MM.1S (cell line): ENCODE results near the gene SPRR3.

Source experiments
- DNase-seq: peaks from one replicate; pipeline ENCODE4 v3.0.0-alpha.2; 2015
- H2AFZ ChIP-seq: fragments of 300-600 bp; sonication (generic); 2 replicates; pipeline ENCODE4 v1.6.0; 2016; ENCODE audit warnings: antibody characterized with exemption, low read length
- H3F3A ChIP-seq: fragments of 300-600 bp; sonication (generic); 2 replicates; pipeline ENCODE4 v1.6.1; 2016; ENCODE audit warnings: mild to moderate bottlenecking, antibody characterized with exemption, low read length, moderate library complexity, mixed read lengths; ENCODE audit not compliant: insufficient read depth
- H3K27ac ChIP-seq: fragments of 300-600 bp; sonication (generic); 2 replicates; pipeline ENCODE4 v1.5.1; 2016; ENCODE audit warnings: mild to moderate bottlenecking, low read length
- H3K27me3 ChIP-seq: fragments of 300-600 bp; sonication (generic); replicated peaks from 2 replicates; pipeline ENCODE4 v1.6.0; 2016; ENCODE audit warnings: low read length; ENCODE audit not compliant: insufficient read depth
- H3K36me3 ChIP-seq: fragments of 300-600 bp; sonication (generic); replicated peaks from 2 replicates; pipeline ENCODE4 v1.6.1; 2016; ENCODE audit warnings: mild to moderate bottlenecking, low read length, mixed read lengths; ENCODE audit not compliant: insufficient read depth
- H3K4me1 ChIP-seq: fragments of 300-600 bp; sonication (generic); 2 replicates; pipeline ENCODE4 v1.6.1; 2016; ENCODE audit warnings: low read length, mixed read lengths
- H3K4me2 ChIP-seq: fragments of 300-600 bp; sonication (generic); 2 replicates; pipeline ENCODE4 v1.6.0; 2016; ENCODE audit warnings: low read depth, low read length
- H3K4me3 ChIP-seq: fragments of 300-600 bp; sonication (generic); 2 replicates; pipeline ENCODE4 v1.5.1; 2016; ENCODE audit warnings: low read length, mixed read lengths
- H3K79me2 ChIP-seq: fragments of 300-600 bp; sonication (generic); 2 replicates; pipeline ENCODE4 v1.6.1; 2016; ENCODE audit warnings: mixed run types, low read length, mixed read lengths
- H3K9ac ChIP-seq: fragments of 300-600 bp; sonication (generic); 2 replicates; pipeline ENCODE4 v1.6.1; 2016; ENCODE audit warnings: low read length, mixed read lengths
- H3K9me2 ChIP-seq: fragments of 300-600 bp; sonication (generic); replicated peaks from 2 replicates; pipeline ENCODE4 v1.6.1; 2016; ENCODE audit warnings: mild to moderate bottlenecking, low read length, mixed read lengths; ENCODE audit not compliant: insufficient read depth
- H3K9me3 ChIP-seq: fragments of 300-600 bp; sonication (generic); replicated peaks from 2 replicates; pipeline ENCODE4 v1.6.1; 2016; ENCODE audit warnings: mild to moderate bottlenecking, low read length, mixed read lengths; ENCODE audit not compliant: insufficient read depth
- H4K20me1 ChIP-seq: fragments of 300-600 bp; sonication (generic); 2 replicates; pipeline ENCODE4 v1.6.1; 2016; ENCODE audit warnings: mild to moderate bottlenecking, low read length, moderate library complexity, mixed read lengths; ENCODE audit not compliant: insufficient read depth
- CTCF ChIP-seq: fragments of 300-600 bp; sonication (generic); IDR thresholded peaks from 2 replicates; pipeline ENCODE4 v1.5.1; 2016; ENCODE audit warnings: antibody characterized with exemption, low read length, mixed read lengths
- EZH2 ChIP-seq: fragments of 300-600 bp; sonication (generic); optimal IDR thresholded peaks from 2 replicates; pipeline ENCODE3; 2017; ENCODE audit warnings: low read depth, mild to moderate bottlenecking, antibody characterized with exemption, low read length, mixed read lengths
- EZH2phosphoT487 ChIP-seq: fragments of 300-600 bp; sonication (generic); IDR thresholded peaks from 2 replicates; pipeline ENCODE4 v1.6.1; 2018; ENCODE audit warnings: antibody characterized with exemption, low read length

Gene SPRR3

GRCh38 chr1:152970495-152970894 is 31.1 kb upstream of the SPRR3 start, which contains the start of gene SPRR4:
Gene SPRR4 (plus strand): TSS chr1:152970648. CDS start chr1:152971891, 1,243 bp downstream.
- H3K4me3 ChIP-seq, result no peak within 1 kb of the TSS
- H3K36me3 ChIP-seq, result no peaks in the 10 kb centered on the region
- H2AFZ ChIP-seq, result no peak within 1 kb of the TSS
- DNase-seq, result no peak
- H3K9me3 ChIP-seq, result no peaks in the 10 kb centered on the region
- TF ChIP-seq CTCF (no peak), EZH2 (no peak), EZH2phosphoT487 (no peak)
- peaks cover 14% of the 10 kb centered on the region for H3K4me1 ChIP-seq
- no peaks in the 10 kb centered on the region for H3K79me2 ChIP-seq
- H4K20me1 ChIP-seq, result no peaks in the 10 kb centered on the region
- H3F3A ChIP-seq, result no peaks in the 10 kb centered on the region
- H3K9me2 ChIP-seq, result no peaks in the 10 kb centered on the region
- H3K27ac ChIP-seq, result no peak within 1 kb of the TSS
- no peaks in the 10 kb centered on the region for H3K27me3 ChIP-seq
- no peak within 1 kb of the TSS for H3K9ac ChIP-seq
- no peak within 1 kb of the TSS for H3K4me2 ChIP-seq

GRCh38 chr1:152972196-152972886 is 29.2 kb upstream of the SPRR3 start:
- H3K9ac ChIP-seq, result no peak overlapping the region
- H3K4me1 ChIP-seq, result peaks cover 14% of the 10 kb centered on the region
- TF ChIP-seq CTCF (no peak), EZH2phosphoT487 (no peak), EZH2 (no peak)
- no peaks in the 10 kb centered on the region for H3F3A ChIP-seq
- no peak overlapping the region for H3K27ac ChIP-seq
- no peaks in the 10 kb centered on the region for H3K79me2 ChIP-seq
- no peak overlapping the region for H2AFZ ChIP-seq
- DNase-seq, result no peak
- H3K9me3 ChIP-seq, result no peaks in the 10 kb centered on the region
- H4K20me1 ChIP-seq, result no peaks in the 10 kb centered on the region
- H3K36me3 ChIP-seq, result no peaks in the 10 kb centered on the region
- no peak overlapping the region for H3K4me2 ChIP-seq
- H3K4me3 ChIP-seq, result no peak overlapping the region
- no peaks in the 10 kb centered on the region for H3K9me2 ChIP-seq
- H3K27me3 ChIP-seq, result no peaks in the 10 kb centered on the region

- Histone ChIP-seq H3K9ac (no peak overlapping the region), H3K36me3 (no peaks in the 10 kb centered on the region), H3K9me2 (no peaks in the 10 kb centered on the region), H3K4me1 (no peaks in the 10 kb centered on the region), H4K20me1 (no peaks in the 10 kb centered on the region), H3K9me3 (no peaks in the 10 kb centered on the region), H3K27me3 (no peaks in the 10 kb centered on the region), H3K27ac (no peak overlapping the region), H3F3A (no peaks in the 10 kb centered on the region), H2AFZ (no peak overlapping the region), H3K79me2 (no peaks in the 10 kb centered on the region), H3K4me3 (no peak overlapping the region), H3K4me2 (no peak overlapping the region)
- TF ChIP-seq EZH2phosphoT487, result no peak
- no peak for TF ChIP-seq CTCF
- TF ChIP-seq EZH2, result no peak
- no peak for DNase-seq
Measured at GRCh38 chr1:152976688-152977087, 24.9 kb upstream of the SPRR3 start.
